IMR-90 (cell line): ENCODE data around the gene IRAG1. TPM values are rescaled to one million over a fixed set of nuclear protein-coding genes. Genes with fewer than 3 reads are reported as not detected.

Experiments used
- ATAC-seq: fragments of 200-7000 bp; cut with Tn5 transposase; 2 replicates; pipeline ENCODE4 v1.9.1; 2020; ENCODE audit warnings: low read depth, mild to moderate bottlenecking, moderate library complexity
- BruUV-seq: library from RNA; stranded (reverse); fragments of 400-500 nt; replicated peaks from 2 replicates; lab custom pipeline; 2021; lab: Mats Ljungman, UMichigan
- CTCF ChIA-PET: fragments of 300-600 bp; formaldehyde crosslinking; extraction: SDS; loops from one replicate; lab custom pipeline; 2021; ENCODE audit warnings: antibody characterized with exemption; lab: Yijun Ruan, JAX
- POLR2A ChIA-PET: fragments of 300-600 bp; sonication (Branson Sonifier 250); formaldehyde crosslinking; loops from one replicate; lab custom pipeline; 2022; ENCODE audit warnings: antibody characterized with exemption; ENCODE audit not compliant: unreplicated experiment; lab: Charles Lee
- DNase-seq: peaks from one replicate; pipeline ENCODE4 v3.0.0; 2013
- H2AFZ ChIP-seq: replicated peaks from 2 replicates; pipeline ENCODE3; 2013; ENCODE audit warnings: low read length, mild to moderate bottlenecking; ENCODE audit not compliant: poor library complexity
- H2AK5ac ChIP-seq: 2 replicates; pipeline ENCODE4 v1.6.1; 2013; ENCODE audit warnings: low read depth, low read length, inconsistent platforms
- H2AK9ac ChIP-seq: replicated peaks from 2 replicates; pipeline ENCODE3; 2013; ENCODE audit warnings: mild to moderate bottlenecking, low read depth, low read length, moderate library complexity; ENCODE audit not compliant: poor library complexity
- H2BK120ac ChIP-seq: 2 replicates; pipeline ENCODE4 v1.6.1; 2013; ENCODE audit warnings: low read depth, low read length, inconsistent platforms
- H2BK15ac ChIP-seq: 3 replicates; pipeline ENCODE4 v1.6.1; 2013; ENCODE audit warnings: low read depth, low read length, inconsistent platforms
- H2BK20ac ChIP-seq: 2 replicates; pipeline ENCODE4 v1.6.1; 2013; ENCODE audit warnings: low read depth, mild to moderate bottlenecking, inconsistent platforms, low read length, moderate library complexity
- H2BK5ac ChIP-seq: 2 replicates; pipeline ENCODE4 v1.6.1; 2013; ENCODE audit warnings: mild to moderate bottlenecking, low read depth, low read length, inconsistent platforms; ENCODE audit not compliant: poor library complexity, severe bottlenecking
- H3K14ac ChIP-seq: replicated peaks from 2 replicates; pipeline ENCODE4 v1.6.1; 2013; ENCODE audit warnings: low read depth, low read length, inconsistent platforms
- H3K18ac ChIP-seq: 2 replicates; pipeline ENCODE4 v1.6.1; 2013; ENCODE audit warnings: low read depth, low read length, control low read depth
- H3K23ac ChIP-seq: 2 replicates; pipeline ENCODE4 v1.6.1; 2013; ENCODE audit warnings: low read depth, low read length, inconsistent platforms
- H3K27ac ChIP-seq: 2 replicates; pipeline ENCODE4 v1.5.1; 2013; ENCODE audit warnings: mild to moderate bottlenecking, control low read depth, low read length; ENCODE audit not compliant: insufficient read depth
- H3K27me3 ChIP-seq: 2 replicates; pipeline ENCODE4 v1.6.1; 2013; ENCODE audit warnings: low read length; ENCODE audit not compliant: control insufficient read depth, insufficient read depth
- H3K36me3 ChIP-seq: 2 replicates; pipeline ENCODE4 v1.6.1; 2013; ENCODE audit warnings: low read length, mixed read lengths; ENCODE audit not compliant: control insufficient read depth, insufficient read depth
- H3K4ac ChIP-seq: 2 replicates; pipeline ENCODE4 v1.6.1; 2013; ENCODE audit warnings: low read depth, low read length, inconsistent platforms
- H3K4me1 ChIP-seq: 2 replicates; pipeline ENCODE4 v1.6.1; 2013; ENCODE audit warnings: low read length, mixed read lengths; ENCODE audit not compliant: control insufficient read depth, insufficient read depth
- H3K4me2 ChIP-seq: 2 replicates; pipeline ENCODE4 v1.6.1; 2013; ENCODE audit warnings: low read depth, mild to moderate bottlenecking, control low read depth, low read length, moderate library complexity
- H3K4me3 ChIP-seq: 2 replicates; pipeline ENCODE4 v1.5.1; 2013; ENCODE audit warnings: low read depth, mild to moderate bottlenecking, control low read depth, low read length, moderate library complexity; ENCODE audit not compliant: insufficient read depth
- H3K56ac ChIP-seq: 2 replicates; pipeline ENCODE4 v1.6.1; 2013; ENCODE audit warnings: low read length, inconsistent platforms; ENCODE audit not compliant: insufficient read depth; ENCODE audit errors: extremely low read depth
- H3K79me1 ChIP-seq, 2 experiments: 2 replicates each; pipeline ENCODE4 v1.6.1; 2013; ENCODE audit warnings: low read length in 2 of 2, inconsistent platforms in 1 of 2, low read depth in 1 of 2
- H3K9ac ChIP-seq: 2 replicates; pipeline ENCODE4 v1.6.1; 2013; ENCODE audit warnings: low read depth, low read length, control low read depth
- H3K9me1 ChIP-seq: 2 replicates; pipeline ENCODE4 v1.6.1; 2013; ENCODE audit warnings: low read length, inconsistent platforms; ENCODE audit not compliant: insufficient read depth
- H3K9me3 ChIP-seq: 2 replicates; pipeline ENCODE4 v1.6.1; 2013; ENCODE audit warnings: low read length; ENCODE audit not compliant: control insufficient read depth, insufficient read depth
- H4K20me1 ChIP-seq: 2 replicates; pipeline ENCODE4 v1.6.1; 2013; ENCODE audit warnings: low read length, inconsistent platforms; ENCODE audit not compliant: insufficient read depth
- H4K5ac ChIP-seq: 2 replicates; pipeline ENCODE4 v1.6.1; 2013; ENCODE audit warnings: mild to moderate bottlenecking, low read depth, low read length, control low read depth
- H4K8ac ChIP-seq, 2 experiments: 2 replicates each; pipeline ENCODE4 v1.6.1; 2013; ENCODE audit warnings: low read depth in 2 of 2, low read length in 2 of 2, control low read depth in 1 of 2, inconsistent platforms in 1 of 2
- H4K91ac ChIP-seq: 2 replicates; pipeline ENCODE4 v1.6.1; 2013; ENCODE audit warnings: low read depth, low read length, inconsistent platforms; ENCODE audit not compliant: insufficient read depth
- BHLHE40 ChIP-seq: fragments of 150-350 bp; IDR thresholded peaks from 2 replicates; pipeline ENCODE4 v1.6.1; 2016; ENCODE audit warnings: mild to moderate bottlenecking, low read depth, low read length
- CEBPB ChIP-seq: IDR thresholded peaks from 2 replicates; pipeline ENCODE4 v1.6.1; 2012; ENCODE audit warnings: low read depth, low read length, improper control_type of control experiment
- CHD1 ChIP-seq: IDR thresholded peaks from 2 replicates; pipeline ENCODE4 v1.6.1; 2012; ENCODE audit warnings: low read depth, low read length, improper control_type of control experiment
- FOS ChIP-seq: fragments of 150-350 bp; IDR thresholded peaks from 2 replicates; pipeline ENCODE4 v1.6.1; 2016; ENCODE audit warnings: low read depth, low read length
- MAFK ChIP-seq: IDR thresholded peaks from 2 replicates; pipeline ENCODE4 v1.6.1; 2012; ENCODE audit warnings: low read depth, low read length, improper control_type of control experiment
- MAZ ChIP-seq: IDR thresholded peaks from 2 replicates; pipeline ENCODE4 v1.6.1; 2012; ENCODE audit warnings: low read depth, mild to moderate bottlenecking, low read length, improper control_type of control experiment, moderate library complexity, borderline replicate concordance
- MXI1 ChIP-seq: IDR thresholded peaks from 2 replicates; pipeline ENCODE4 v1.6.1; 2012; ENCODE audit warnings: low read depth, mild to moderate bottlenecking, low read length, moderate library complexity, borderline replicate concordance
- NFE2L2 ChIP-seq: fragments of 150-350 bp; IDR thresholded peaks from 2 replicates; pipeline ENCODE4 v1.6.1; 2016; ENCODE audit warnings: low read depth, mild to moderate bottlenecking, low read length
- POLR2A ChIP-seq: IDR thresholded peaks from 2 replicates; pipeline ENCODE4 v1.6.1; 2012; ENCODE audit warnings: mild to moderate bottlenecking, low read depth, low read length
- RAD21 ChIP-seq: IDR thresholded peaks from 2 replicates; pipeline ENCODE4 v1.6.1; 2012; ENCODE audit warnings: low read length, improper control_type of control experiment
- RCOR1 ChIP-seq: IDR thresholded peaks from 2 replicates; pipeline ENCODE4 v1.6.1; 2012; ENCODE audit warnings: mild to moderate bottlenecking, low read length, improper control_type of control experiment; ENCODE audit not compliant: insufficient replicate concordance
- SMC3 ChIP-seq: fragments of 150-350 bp; IDR thresholded peaks from 2 replicates; pipeline ENCODE4 v1.6.1; 2016; ENCODE audit warnings: low read depth, mild to moderate bottlenecking, antibody characterized with exemption, low read length, moderate library complexity
- WGBS, 2 experiments: methylation state at CpG; one replicate each; pipeline versions ENCODE4 v1.1.5 to v1.1.7; 2013; ENCODE audit warnings: missing lambda C conversion rate in 2 of 2; ENCODE audit not compliant: insufficient read length in 1 of 2; ENCODE audit errors: extremely low coverage in 2 of 2; 5-methylcytosine and 5-hydroxymethylcytosine counted together
- dilution Hi-C: fragments of 300-500 bp; cut with HindIII; formaldehyde crosslinking; loops from one replicate; pipeline ENCODE4 v1.14.3; 2018; ENCODE audit warnings: low sequenced_read_pairs; ENCODE audit not compliant: unreplicated experiment
- in situ Hi-C: fragments of 300-500 bp; cut with MboI; formaldehyde crosslinking; loops from 3 replicates; pipeline ENCODE4 v1.14.3; 2019; ENCODE audit warnings: low sequenced_read_pairs, inconsistent platforms, mixed read lengths
- intact Hi-C: fragments of 100-400 bp; cut with micrococcal nuclease; formaldehyde crosslinking; loops from 2 replicates; pipeline ENCODE4 v1.10.0; 2022
- polyA plus RNA-seq, 3 experiments: library from polyadenylated mRNA; depleted of rRNA; stranded (reverse); fragments of >200 nt; gene quantifications; 2 replicates each; pipeline ENCODE4 v1.2.3, GENCODE V29; 2012; ENCODE audit warnings: low replicate concordance in 1 of 3
- total RNA-seq: library from RNA; depleted of rRNA; stranded (reverse); fragments of >200 nt; gene quantifications from 2 replicates; pipeline ENCODE4 v1.2.3, GENCODE V29; 2012
- TF ChIP-seq, protein P1 (sequence below): conservative IDR thresholded peaks from 2 replicates; pipeline ENCODE4 v1.5.1; 2012; ENCODE audit warnings: mild to moderate bottlenecking, low read depth, low read length, improper control_type of control experiment
- TF ChIP-seq, protein P2 (sequence below): fragments of 150-350 bp; IDR thresholded peaks from 2 replicates; pipeline ENCODE4 v1.6.1; 2017; ENCODE audit warnings: mild to moderate bottlenecking, antibody characterized with exemption, low read length, low read depth

Gene IRAG1
- total and polyA plus RNA-seq, 2 of the 4 experiments (the other 2 are of a cell fraction), result 19.4 to 25.8 TPM

DNA sequence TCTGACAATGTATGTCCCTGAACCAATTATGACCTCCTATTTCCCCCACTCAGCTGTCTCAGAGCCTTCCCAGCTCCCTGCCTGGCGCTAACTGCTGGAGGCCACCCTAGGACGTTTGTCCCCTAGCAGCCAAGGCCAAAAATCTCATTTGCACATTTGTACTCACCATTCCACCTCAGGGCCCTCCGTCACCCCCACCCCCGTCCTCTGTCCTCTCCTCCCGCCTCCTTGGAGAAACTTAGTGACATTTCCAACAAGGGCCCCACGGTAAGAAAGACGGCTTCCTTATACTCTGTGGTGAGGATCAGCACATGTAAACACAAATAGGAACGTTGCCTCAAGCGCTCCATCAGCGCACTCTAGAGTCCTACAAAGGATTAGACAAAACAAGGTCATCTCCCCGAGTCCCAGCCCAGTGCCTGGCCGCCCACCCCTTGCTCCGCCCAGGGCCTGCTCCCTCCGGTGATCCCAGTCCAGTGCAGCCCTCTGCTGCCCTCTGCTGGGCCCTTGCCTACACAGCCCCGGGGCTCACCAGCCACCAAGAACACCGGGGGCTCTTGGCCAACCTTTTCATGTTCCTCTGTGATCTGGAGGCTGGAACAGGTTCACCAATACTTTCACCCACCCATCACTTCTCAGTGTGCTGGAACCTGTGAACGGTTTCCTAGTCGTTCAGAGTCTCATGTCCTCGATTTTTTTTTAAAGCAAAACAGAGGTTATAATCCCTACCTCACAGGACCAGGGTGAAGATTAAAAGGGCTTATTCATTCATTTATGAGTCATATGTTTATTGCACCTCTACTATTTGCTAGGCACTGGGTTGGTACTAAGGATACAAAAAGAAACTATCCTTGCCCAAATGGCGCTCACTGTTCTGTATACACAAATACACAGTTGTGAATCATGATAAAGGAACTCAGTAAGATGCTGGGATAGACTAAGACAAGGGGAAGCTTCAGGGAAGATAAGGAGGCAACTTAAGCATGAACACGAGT lies 42.2 kb upstream of the IRAG1 start:
- 1% methylated on average over 13 of the region's 21 CpGs; no CpG with 5 or more reads in 1 of the 2 experiments for WGBS, 2 experiments
- peak overlapping the region; percentile 77 for H3K9ac ChIP-seq
- TF ChIP-seq RCOR1 (peak; percentile 24), SMC3 (peak; percentile 94), POLR2A (no peak; the same call in 1 of the 2 replicates), NFE2L2 (0 out of 2 replicates have a peak, but pooled peaks have one; percentile 24), CEBPB (no peak), CHD1 (no peak), BHLHE40 (peak; percentile 34), MAFK (peak; percentile 19; the same call in 1 of the 2 replicates), RAD21 (peak; percentile 99), MAZ (peak; percentile 92), FOS (peak; percentile 71), MXI1 (peak; percentile 71)
- TF ChIP-seq, protein P1, sequence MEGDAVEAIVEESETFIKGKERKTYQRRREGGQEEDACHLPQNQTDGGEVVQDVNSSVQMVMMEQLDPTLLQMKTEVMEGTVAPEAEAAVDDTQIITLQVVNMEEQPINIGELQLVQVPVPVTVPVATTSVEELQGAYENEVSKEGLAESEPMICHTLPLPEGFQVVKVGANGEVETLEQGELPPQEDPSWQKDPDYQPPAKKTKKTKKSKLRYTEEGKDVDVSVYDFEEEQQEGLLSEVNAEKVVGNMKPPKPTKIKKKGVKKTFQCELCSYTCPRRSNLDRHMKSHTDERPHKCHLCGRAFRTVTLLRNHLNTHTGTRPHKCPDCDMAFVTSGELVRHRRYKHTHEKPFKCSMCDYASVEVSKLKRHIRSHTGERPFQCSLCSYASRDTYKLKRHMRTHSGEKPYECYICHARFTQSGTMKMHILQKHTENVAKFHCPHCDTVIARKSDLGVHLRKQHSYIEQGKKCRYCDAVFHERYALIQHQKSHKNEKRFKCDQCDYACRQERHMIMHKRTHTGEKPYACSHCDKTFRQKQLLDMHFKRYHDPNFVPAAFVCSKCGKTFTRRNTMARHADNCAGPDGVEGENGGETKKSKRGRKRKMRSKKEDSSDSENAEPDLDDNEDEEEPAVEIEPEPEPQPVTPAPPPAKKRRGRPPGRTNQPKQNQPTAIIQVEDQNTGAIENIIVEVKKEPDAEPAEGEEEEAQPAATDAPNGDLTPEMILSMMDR, result peak; percentile 99
- TF ChIP-seq, protein P2, sequence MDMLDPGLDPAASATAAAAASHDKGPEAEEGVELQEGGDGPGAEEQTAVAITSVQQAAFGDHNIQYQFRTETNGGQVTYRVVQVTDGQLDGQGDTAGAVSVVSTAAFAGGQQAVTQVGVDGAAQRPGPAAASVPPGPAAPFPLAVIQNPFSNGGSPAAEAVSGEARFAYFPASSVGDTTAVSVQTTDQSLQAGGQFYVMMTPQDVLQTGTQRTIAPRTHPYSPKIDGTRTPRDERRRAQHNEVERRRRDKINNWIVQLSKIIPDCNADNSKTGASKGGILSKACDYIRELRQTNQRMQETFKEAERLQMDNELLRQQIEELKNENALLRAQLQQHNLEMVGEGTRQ, result no peak

More for the DNA sequence above, 42.2 kb upstream of the IRAG1 start:
- Histone ChIP-seq H2AFZ (peak overlapping the region; percentile 87), H3K79me1 (peaks cover 4 to 6% of the 10 kb centered on the region in 2 experiments; a peak in 2 of 4 replicates), H3K18ac (peak overlapping the region; percentile 79), H2BK15ac (peak overlapping the region; percentile 92), H4K20me1 (no peaks in the 10 kb centered on the region), H3K9me3 (no peaks in the 10 kb centered on the region), H3K36me3 (no peaks in the 10 kb centered on the region), H3K27me3 (no peaks in the 10 kb centered on the region), H2BK120ac (peak overlapping the region; percentile 97), H3K4me2 (peak overlapping the region; percentile 78), H3K56ac (peak overlapping the region; percentile 94), H2BK20ac (peak overlapping the region; percentile 97), H3K27ac (peak overlapping the region; percentile 93), H2BK5ac (peak overlapping the region; percentile 95), H3K9me1 (peaks cover 23% of the 10 kb centered on the region), H3K14ac (peak overlapping the region; percentile 95), H2AK9ac (peak overlapping the region; percentile 93), H4K5ac (peak overlapping the region; percentile 65), H3K23ac (peak overlapping the region; percentile 87), H4K91ac (peak overlapping the region; percentile 96), H3K4ac (peak overlapping the region; percentile 95), H2AK5ac (peak overlapping the region; percentile 98), H4K8ac (peak overlapping the region; percentile 41 to 94), H3K4me1 (peaks cover 8% of the 10 kb centered on the region), H3K4me3 (peak overlapping the region; percentile 40; the same call in 1 of the 2 replicates)
- in situ Hi-C loops (loop anchor here (5.0 to 25.0 kb wide), 5 partner anchors 223 to 971 kb away; no protein-coding TSS in a partner anchor), intact Hi-C loops (loop anchor here (1.0 to 5.0 kb wide), 9 partner anchors 42 to 978 kb away; partner anchors contain the start of gene IRAG1), dilution Hi-C loops (loop anchor here (25.0 kb wide), 1 partner anchor 223 kb away; no protein-coding TSS in a partner anchor)
- CTCF ChIA-PET, result interaction anchor here (0.6 to 0.7 kb wide), 6 partner anchors 23 to 421 kb away, joined by 3 to 4 read pairs (median 3); partner anchors contain the start of gene IRAG1
- POLR2A ChIA-PET, result interaction anchor here (0.7 to 1.0 kb wide), 2 partner anchors 43 to 148 kb away, joined by 3 to 4 read pairs; partner anchors contain the start of gene IRAG1
- ATAC-seq (peak; percentile 97), DNase-seq (peak; percentile 96)
- no TSS peak for BruUV-seq
